Aorta (tissue), 5 donors: Measurements from ENCODE around the gene ATP2B1. TPM values are rescaled to one million over a fixed set of nuclear protein-coding genes. Genes with fewer than 3 reads are reported as not detected.

Experiments
- ATAC-seq: fragments of 200-7000 bp; cut with Tn5 transposase; one replicate; pipeline ENCODE4 v1.9.1; 2022; ENCODE audit warnings: moderate library complexity; ENCODE audit not compliant: low FRiP score
- DNase-seq, 2 donors: peaks; one replicate each; pipeline ENCODE4 v3.0.0-alpha.2; 2020
- H3K27ac ChIP-seq, 2 donors: one replicate each; pipeline ENCODE4 v1.5.1; 2013; ENCODE audit warnings: low read length in 2 of 2, mild to moderate bottlenecking in 2 of 2, moderate library complexity in 2 of 2, control low read depth in 1 of 2, inconsistent platforms in 1 of 2, low read depth in 1 of 2
- H3K27me3 ChIP-seq, 2 donors: one replicate each; pipeline ENCODE4 v1.6.1; 2013; ENCODE audit warnings: control low read depth in 1 of 2, low read length in 1 of 2, mild to moderate bottlenecking in 1 of 2, moderate library complexity in 1 of 2; ENCODE audit not compliant: insufficient read depth in 2 of 2, control insufficient read depth in 1 of 2
- H3K36me3 ChIP-seq, 2 donors: one replicate each; pipeline ENCODE4 v1.6.1; 2013; ENCODE audit warnings: control low read depth in 1 of 2, low read length in 1 of 2, mild to moderate bottlenecking in 1 of 2; ENCODE audit not compliant: insufficient read depth in 2 of 2, control insufficient read depth in 1 of 2
- H3K4me1 ChIP-seq, 2 donors: one replicate each; pipeline ENCODE4 v1.6.1; 2013; ENCODE audit warnings: low read length in 2 of 2, control low read depth in 1 of 2, mild to moderate bottlenecking in 1 of 2, moderate library complexity in 1 of 2; ENCODE audit not compliant: insufficient read depth in 2 of 2, control insufficient read depth in 1 of 2
- H3K4me3 ChIP-seq, 2 donors: one replicate each; pipeline ENCODE4 v1.5.1; 2013; ENCODE audit warnings: low read length in 2 of 2, control low read depth in 1 of 2, mild to moderate bottlenecking in 1 of 2
- H3K9me3 ChIP-seq: one replicate; pipeline ENCODE4 v1.6.1; 2013; ENCODE audit warnings: mild to moderate bottlenecking, low read length; ENCODE audit not compliant: control insufficient read depth
- WGBS, 2 donors: extraction: QIAGEN DNeasy Blood & Tissue Kit; methylation state at CpG; one replicate each; pipeline ENCODE4 v1.1.7; 2013; 5-methylcytosine and 5-hydroxymethylcytosine counted together
- intact Hi-C, 2 donors: fragments of 100-400 bp; cut with DNase I; formaldehyde crosslinking; loops; one replicate each; pipeline versions ENCODE4 v1.14.2 to v1.15.0; 2022
- polyA plus RNA-seq, 2 donors: library from polyadenylated mRNA; stranded (reverse); fragments of 200-250 nt; gene quantifications; one replicate each; pipeline ENCODE4 v1.2.3, GENCODE V29; 2013
- total RNA-seq, 2 donors: library from RNA; stranded (reverse); fragmentation: NEBNext Ultra II Directional; extraction: Animal tissue kit (Norgen Biotek cat#: 25700); gene quantifications; one replicate each; pipeline ENCODE4 v1.2.1, GENCODE V29; 2021
- donor health status: healthy with polysubstance abuse.
- donor health status: Bipolar disorder and iron deficiency.
- donor health status: DM: no; HTN: no; CAD: no.
- donor health status: DM: no; HTN: no; CAD: no.
- donor health status: DM: yes; HTN: yes; CAD: no.

ATP2B1 gene
- total and polyA plus RNA-seq, 4 donors, result 5.7 to 44.8 (median 17.5) TPM

GRCh38 chr12:89662623-89663022 is 46.0 kb downstream of the ATP2B1 start:
- H3K4me3 ChIP-seq, result no peak overlapping the region
- DNase-seq (no peak), ATAC-seq (no peak)
- H3K27me3 ChIP-seq, result no peaks in the 10 kb centered on the region
- no peaks in the 10 kb centered on the region for H3K36me3 ChIP-seq
- no peak overlapping the region for H3K27ac ChIP-seq
- H3K9me3 ChIP-seq, result no peaks in the 10 kb centered on the region
- intact Hi-C loops, result no loop called here
- no peaks in the 10 kb centered on the region for H3K4me1 ChIP-seq

GRCh38 chr12:89661706-89662330 is 46.8 kb downstream of the ATP2B1 start:
- no peaks in the 10 kb centered on the region for H3K27me3 ChIP-seq
- 86 to 93% methylated on average over 4 of the region's 4 CpGs for WGBS, 2 donors
- ATAC-seq, result no peak
- H3K36me3 ChIP-seq, result no peaks in the 10 kb centered on the region
- intact Hi-C loops, result no loop called here
- no peaks in the 10 kb centered on the region for H3K9me3 ChIP-seq
- no peak overlapping the region for H3K4me3 ChIP-seq
- no peak overlapping the region for H3K27ac ChIP-seq
- H3K4me1 ChIP-seq, result no peaks in the 10 kb centered on the region
- DNase-seq, result no peak

GRCh38 chr12:89657739-89658138 is 50.9 kb downstream of the ATP2B1 start:
- WGBS, 2 donors, result 100% methylated on average over 1 of the region's 1 CpG
- no peaks in the 10 kb centered on the region for H3K27me3 ChIP-seq
- H3K36me3 ChIP-seq, result no peaks in the 10 kb centered on the region
- ATAC-seq, result no peak
- intact Hi-C loops, result no loop called here
- DNase-seq, result no peak
- H3K9me3 ChIP-seq, result no peaks in the 10 kb centered on the region
- H3K27ac ChIP-seq, result no peak overlapping the region
- no peaks in the 10 kb centered on the region for H3K4me1 ChIP-seq
- H3K4me3 ChIP-seq, result no peak overlapping the region

- no peak for DNase-seq
- H3K36me3 ChIP-seq, result no peaks in the 10 kb centered on the region
- intact Hi-C loops, result no loop called here
- H3K27me3 ChIP-seq, result no peaks in the 10 kb centered on the region
- H3K4me1 ChIP-seq, result no peaks in the 10 kb centered on the region
- 95 to 98% methylated on average over 2 of the region's 2 CpGs for WGBS, 2 donors
- no peak overlapping the region for H3K27ac ChIP-seq
- H3K4me3 ChIP-seq, result no peak overlapping the region
- no peaks in the 10 kb centered on the region for H3K9me3 ChIP-seq
- no peak for ATAC-seq
Measured at GRCh38 chr12:89657066-89657465, 51.6 kb downstream of the ATP2B1 start.

- Histone ChIP-seq H3K9me3 (no peaks in the 10 kb centered on the region), H3K27ac (no peak overlapping the region), H3K4me1 (no peaks in the 10 kb centered on the region), H3K4me3 (no peak overlapping the region), H3K27me3 (no peaks in the 10 kb centered on the region), H3K36me3 (no peaks in the 10 kb centered on the region)
- ATAC-seq, result no peak
- WGBS, 2 donors, result 93 to 94% methylated on average over 1 of the region's 1 CpG
- no peak for DNase-seq
- intact Hi-C loops, result no loop called here
Measured at GRCh38 chr12:89655841-89656240, 52.8 kb downstream of the ATP2B1 start.

GRCh38 chr12:89651192-89651591 is 57.4 kb downstream of the ATP2B1 start:
- Histone ChIP-seq H3K36me3 (no peaks in the 10 kb centered on the region), H3K4me1 (no peaks in the 10 kb centered on the region), H3K4me3 (no peak overlapping the region), H3K27me3 (no peaks in the 10 kb centered on the region), H3K27ac (no peak overlapping the region), H3K9me3 (no peaks in the 10 kb centered on the region)
- WGBS, 2 donors, result 94 to 96% methylated on average over 4 of the region's 4 CpGs
- intact Hi-C loops, result no loop called here
- DNase-seq (no peak), ATAC-seq (no peak)

GRCh38 chr12:89650239-89650638 is 58.4 kb downstream of the ATP2B1 start:
- WGBS, 2 donors, result 97 to 99% methylated on average over 2 of the region's 2 CpGs
- Histone ChIP-seq H3K27ac (no peak overlapping the region), H3K4me3 (no peak overlapping the region), H3K27me3 (no peaks in the 10 kb centered on the region), H3K9me3 (no peaks in the 10 kb centered on the region), H3K36me3 (no peaks in the 10 kb centered on the region), H3K4me1 (no peaks in the 10 kb centered on the region)
- no peak for ATAC-seq
- no peak for DNase-seq
- intact Hi-C loops, result no loop called here

GRCh38 chr12:89649820-89650219 is 58.8 kb downstream of the ATP2B1 start:
- 98 to 99% methylated on average over 3 of the region's 3 CpGs for WGBS, 2 donors
- Histone ChIP-seq H3K4me1 (no peaks in the 10 kb centered on the region), H3K27me3 (no peaks in the 10 kb centered on the region), H3K9me3 (no peaks in the 10 kb centered on the region), H3K27ac (no peak overlapping the region), H3K36me3 (no peaks in the 10 kb centered on the region), H3K4me3 (no peak overlapping the region)
- intact Hi-C loops, result no loop called here
- no peak for ATAC-seq
- no peak for DNase-seq

- no peaks in the 10 kb centered on the region for H3K36me3 ChIP-seq
- H3K4me3 ChIP-seq, result no peak overlapping the region
- H3K27me3 ChIP-seq, result no peaks in the 10 kb centered on the region
- H3K27ac ChIP-seq, result no peak overlapping the region
- H3K9me3 ChIP-seq, result no peaks in the 10 kb centered on the region
- no peak for ATAC-seq
- 98 to 100% methylated on average over 2 of the region's 2 CpGs for WGBS, 2 donors
- DNase-seq, result no peak
- H3K4me1 ChIP-seq, result no peaks in the 10 kb centered on the region
- intact Hi-C loops, result no loop called here
Measured at GRCh38 chr12:89649139-89649538, 59.5 kb downstream of the ATP2B1 start.
